ENCODE results near the gene FSTL5.

FSTL5 gene

GRCh38 chr4:161585011-161585410 is 578.8 kb downstream of the FSTL5 start:
- no peak overlapping the region for H3K4me3 Mint-ChIP-seq
- H3K9me3 Mint-ChIP-seq = no peaks in the 10 kb centered on the region
- H3K36me3 Mint-ChIP-seq (ENCODE audit: low read depth) = no peaks in the 10 kb centered on the region
- H3K27me3 Mint-ChIP-seq (ENCODE audit: low read depth, poor library complexity) = peaks cover 3% of the 10 kb centered on the region
- no peaks in the 10 kb centered on the region for H3K4me1 Mint-ChIP-seq
- DNase-seq = no peak
- no peak for TF ChIP-seq CTCF (IDR thresholded peaks at IDR 0.05)
- H3K27ac Mint-ChIP-seq = no peak overlapping the region

GRCh38 chr4:161583549-161583948 is 580.3 kb downstream of the FSTL5 start:
- no peak for DNase-seq
- Mint-ChIP-seq H3K36me3 (ENCODE audit: low read depth) (no peaks in the 10 kb centered on the region), H3K27me3 (ENCODE audit: low read depth, poor library complexity) (peaks cover 7% of the 10 kb centered on the region), H3K27ac (no peak overlapping the region), H3K4me1 (no peaks in the 10 kb centered on the region), H3K4me3 (no peak overlapping the region), H3K9me3 (no peaks in the 10 kb centered on the region)
- no peak for TF ChIP-seq CTCF (IDR thresholded peaks at IDR 0.05)

GRCh38 chr4:161581262-161582230 is 582.3 kb downstream of the FSTL5 start:
- Mint-ChIP-seq H3K27me3 (ENCODE audit: low read depth, poor library complexity) (peaks cover 7% of the 10 kb centered on the region), H3K27ac (no peak overlapping the region), H3K4me1 (no peaks in the 10 kb centered on the region), H3K9me3 (peaks cover 2% of the 10 kb centered on the region), H3K4me3 (no peak overlapping the region), H3K36me3 (ENCODE audit: low read depth) (no peaks in the 10 kb centered on the region)
- no peak for TF ChIP-seq CTCF (IDR thresholded peaks at IDR 0.05)
- DNase-seq = no peak

GRCh38 chr4:161577579-161578301 is 586.1 kb downstream of the FSTL5 start:
- TF ChIP-seq CTCF (IDR thresholded peaks at IDR 0.05) = no peak
- no peak overlapping the region for H3K27ac Mint-ChIP-seq
- H3K4me3 Mint-ChIP-seq = no peak overlapping the region
- no peaks in the 10 kb centered on the region for H3K4me1 Mint-ChIP-seq
- H3K9me3 Mint-ChIP-seq = peaks cover 11% of the 10 kb centered on the region
- peaks cover 3% of the 10 kb centered on the region for H3K27me3 Mint-ChIP-seq (ENCODE audit: low read depth, poor library complexity)
- H3K36me3 Mint-ChIP-seq (ENCODE audit: low read depth) = no peaks in the 10 kb centered on the region
- no peak for DNase-seq

GRCh38 chr4:161573836-161574235 is 590.0 kb downstream of the FSTL5 start:
- no peak for DNase-seq
- no peaks in the 10 kb centered on the region for H3K4me1 Mint-ChIP-seq
- H3K4me3 Mint-ChIP-seq = no peak overlapping the region
- H3K36me3 Mint-ChIP-seq (ENCODE audit: low read depth) = no peaks in the 10 kb centered on the region
- no peaks in the 10 kb centered on the region for H3K27me3 Mint-ChIP-seq (ENCODE audit: low read depth, poor library complexity)
- no peak for TF ChIP-seq CTCF (IDR thresholded peaks at IDR 0.05)
- H3K9me3 Mint-ChIP-seq = peaks cover 11% of the 10 kb centered on the region
- no peak overlapping the region for H3K27ac Mint-ChIP-seq
